K562 (cell line): ENCODE results near the gene RAB25. TPM values are rescaled to one million over a fixed set of nuclear protein-coding genes. Genes with fewer than 3 reads are reported as not detected.

ENCODE experiments used
- POLR3A ChIP-seq: IDR thresholded peaks from 2 replicates; pipeline ENCODE4 v1.6.1; 2011; ENCODE audit warnings: borderline replicate concordance, mild to moderate bottlenecking, moderate library complexity; ENCODE audit not compliant: insufficient read length, insufficient read depth; ENCODE audit errors: extremely low read depth
- RFX7 ChIP-seq: fragments of 250-450 bp; sonication (Bioruptor Pico); IDR thresholded peaks from 2 replicates; pipeline ENCODE4 v1.5.1; 2021; ENCODE audit warnings: mild to moderate bottlenecking
- polyA plus RNA-seq, 8 experiments: library from polyadenylated mRNA; depleted of rRNA in 4 of 8; stranded (reverse) in 5 of 8; unstranded in 3 of 8; fragments of >200 nt; fragmentation: Nextera tagmentation in 2 of 8; fragmentation: Illumina TruSeq in 1 of 8; extraction: Ambion mirVana in 2 of 8; extraction: Trizol in 1 of 8; gene quantifications; 2 replicates each; pipeline versions ENCODE4 v1.2.1 to v1.2.3, GENCODE V29; 2011 to 2014; ENCODE audit warnings: inconsistent platforms in 1 of 8, missing spikeins in 1 of 8
- total RNA-seq, 7 experiments: library from RNA; depleted of rRNA in 6 of 7; stranded (reverse); fragments of >200 nt in 6 of 7; fragmentation: Illumina TruSeq in 2 of 7; extraction: Trizol in 2 of 7; gene quantifications; 2 replicates each; pipeline versions ENCODE4 v1.2.1 to v1.2.3, GENCODE V29; 2011 to 2021; ENCODE audit warnings: low replicate concordance in 1 of 7
- TF ChIP-seq, protein P1 (sequence below): fragments of 250-450 bp; sonication (Bioruptor Pico); IDR thresholded peaks from 2 replicates; pipeline ENCODE4 v1.4.0; 2020

RAB25 gene
- total and polyA plus RNA-seq, 9 of the 15 experiments (the other 6 are each of a cell fraction or from before 2014, with no cell fraction given): 0.10 to 0.27 (median 0.13) TPM; not detected in 6

DNA sequence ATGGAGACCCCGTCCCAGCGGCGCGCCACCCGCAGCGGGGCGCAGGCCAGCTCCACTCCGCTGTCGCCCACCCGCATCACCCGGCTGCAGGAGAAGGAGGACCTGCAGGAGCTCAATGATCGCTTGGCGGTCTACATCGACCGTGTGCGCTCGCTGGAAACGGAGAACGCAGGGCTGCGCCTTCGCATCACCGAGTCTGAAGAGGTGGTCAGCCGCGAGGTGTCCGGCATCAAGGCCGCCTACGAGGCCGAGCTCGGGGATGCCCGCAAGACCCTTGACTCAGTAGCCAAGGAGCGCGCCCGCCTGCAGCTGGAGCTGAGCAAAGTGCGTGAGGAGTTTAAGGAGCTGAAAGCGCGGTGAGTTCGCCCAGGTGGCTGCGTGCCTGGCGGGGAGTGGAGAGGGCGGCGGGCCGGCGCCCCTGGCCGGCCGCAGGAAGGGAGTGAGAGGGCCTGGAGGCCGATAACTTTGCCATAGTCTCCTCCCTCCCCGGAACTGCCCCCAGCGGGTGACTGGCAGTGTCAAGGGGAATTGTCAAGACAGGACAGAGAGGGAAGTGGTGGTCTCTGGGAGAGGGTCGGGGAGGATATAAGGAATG lies 54.1 kb downstream of the RAB25 start (continued):
- TF ChIP-seq, protein P1, sequence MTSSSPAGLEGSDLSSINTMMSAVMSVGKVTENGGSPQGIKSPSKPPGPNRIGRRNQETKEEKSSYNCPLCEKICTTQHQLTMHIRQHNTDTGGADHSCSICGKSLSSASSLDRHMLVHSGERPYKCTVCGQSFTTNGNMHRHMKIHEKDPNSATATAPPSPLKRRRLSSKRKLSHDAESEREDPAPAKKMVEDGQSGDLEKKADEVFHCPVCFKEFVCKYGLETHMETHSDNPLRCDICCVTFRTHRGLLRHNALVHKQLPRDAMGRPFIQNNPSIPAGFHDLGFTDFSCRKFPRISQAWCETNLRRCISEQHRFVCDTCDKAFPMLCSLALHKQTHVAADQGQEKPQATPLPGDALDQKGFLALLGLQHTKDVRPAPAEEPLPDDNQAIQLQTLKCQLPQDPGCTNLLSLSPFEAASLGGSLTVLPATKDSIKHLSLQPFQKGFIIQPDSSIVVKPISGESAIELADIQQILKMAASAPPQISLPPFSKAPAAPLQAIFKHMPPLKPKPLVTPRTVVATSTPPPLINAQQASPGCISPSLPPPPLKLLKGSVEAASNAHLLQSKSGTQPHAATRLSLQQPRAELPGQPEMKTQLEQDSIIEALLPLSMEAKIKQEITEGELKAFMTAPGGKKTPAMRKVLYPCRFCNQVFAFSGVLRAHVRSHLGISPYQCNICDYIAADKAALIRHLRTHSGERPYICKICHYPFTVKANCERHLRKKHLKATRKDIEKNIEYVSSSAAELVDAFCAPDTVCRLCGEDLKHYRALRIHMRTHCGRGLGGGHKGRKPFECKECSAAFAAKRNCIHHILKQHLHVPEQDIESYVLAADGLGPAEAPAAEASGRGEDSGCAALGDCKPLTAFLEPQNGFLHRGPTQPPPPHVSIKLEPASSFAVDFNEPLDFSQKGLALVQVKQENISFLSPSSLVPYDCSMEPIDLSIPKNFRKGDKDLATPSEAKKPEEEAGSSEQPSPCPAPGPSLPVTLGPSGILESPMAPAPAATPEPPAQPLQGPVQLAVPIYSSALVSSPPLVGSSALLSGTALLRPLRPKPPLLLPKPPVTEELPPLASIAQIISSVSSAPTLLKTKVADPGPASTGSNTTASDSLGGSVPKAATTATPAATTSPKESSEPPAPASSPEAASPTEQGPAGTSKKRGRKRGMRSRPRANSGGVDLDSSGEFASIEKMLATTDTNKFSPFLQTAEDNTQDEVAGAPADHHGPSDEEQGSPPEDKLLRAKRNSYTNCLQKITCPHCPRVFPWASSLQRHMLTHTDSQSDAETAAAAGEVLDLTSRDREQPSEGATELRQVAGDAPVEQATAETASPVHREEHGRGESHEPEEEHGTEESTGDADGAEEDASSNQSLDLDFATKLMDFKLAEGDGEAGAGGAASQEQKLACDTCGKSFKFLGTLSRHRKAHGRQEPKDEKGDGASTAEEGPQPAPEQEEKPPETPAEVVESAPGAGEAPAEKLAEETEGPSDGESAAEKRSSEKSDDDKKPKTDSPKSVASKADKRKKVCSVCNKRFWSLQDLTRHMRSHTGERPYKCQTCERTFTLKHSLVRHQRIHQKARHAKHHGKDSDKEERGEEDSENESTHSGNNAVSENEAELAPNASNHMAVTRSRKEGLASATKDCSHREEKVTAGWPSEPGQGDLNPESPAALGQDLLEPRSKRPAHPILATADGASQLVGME (CRISPR knock-in tag): no peak
- TF ChIP-seq RFX7 (CRISPR knock-in tag) (no peak), POLR3A (no peak)
- TF ChIP-seq, all 486 proteins: peak for 82
